ENCODE results near the gene HPD.

Gene HPD

DNA sequence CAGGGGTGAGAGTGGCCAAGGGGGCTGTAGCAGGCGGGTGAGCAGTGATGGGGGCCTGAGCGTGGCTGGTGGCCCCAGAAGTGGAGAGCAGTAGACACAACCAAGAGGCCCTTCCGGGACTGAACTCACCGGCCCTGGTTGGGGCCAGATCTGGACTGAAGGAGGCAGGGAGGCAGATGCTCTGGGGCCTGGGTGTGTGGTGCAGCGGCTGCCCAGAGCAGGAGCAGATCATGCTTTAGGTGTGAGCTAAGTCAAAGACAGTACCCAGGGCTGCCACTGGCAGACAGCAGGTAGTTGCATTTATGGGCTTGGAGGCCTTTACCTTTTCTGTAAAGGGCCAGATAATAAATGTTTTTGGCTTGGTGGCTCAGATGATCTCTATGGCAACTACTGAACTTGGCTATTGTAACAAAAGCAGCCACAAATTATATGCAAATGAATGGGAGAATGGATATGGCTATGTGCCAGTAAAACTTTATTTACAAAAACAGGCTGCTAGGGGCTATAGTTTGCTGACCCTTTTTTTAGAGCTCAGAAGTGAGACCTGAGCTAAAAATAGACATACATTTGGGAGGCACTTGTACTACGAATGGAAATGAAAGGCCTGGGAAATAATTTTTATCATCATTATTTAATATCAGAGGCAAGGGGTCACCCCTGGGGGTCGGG lies 29.3 kb downstream of the HPD start:
- H3K4me1 ChIP-seq (ENCODE audit: control insufficient read depth, insufficient read depth, low read length) = no peaks in the 10 kb centered on the region
- 95 to 97% methylated on average over 6 to 7 of the region's 7 CpGs for WGBS, 2 experiments
- no peak overlapping the region for H3K27ac ChIP-seq (ENCODE audit: insufficient read depth, low read depth, low read length, poor library complexity, severe bottlenecking)
- H3K4me3 ChIP-seq (ENCODE audit: insufficient read depth, low read depth, low read length) = no peak overlapping the region
- H3K27me3 ChIP-seq (ENCODE audit: control insufficient read depth, insufficient read depth, low read length, poor library complexity, severe bottlenecking) = no peaks in the 10 kb centered on the region
- no peaks in the 10 kb centered on the region for H3K9me3 ChIP-seq (ENCODE audit: control insufficient read depth, low read length)
- H3K36me3 ChIP-seq (ENCODE audit: control insufficient read depth, insufficient read depth, low read length) = peaks cover 14% of the 10 kb centered on the region

DNA sequence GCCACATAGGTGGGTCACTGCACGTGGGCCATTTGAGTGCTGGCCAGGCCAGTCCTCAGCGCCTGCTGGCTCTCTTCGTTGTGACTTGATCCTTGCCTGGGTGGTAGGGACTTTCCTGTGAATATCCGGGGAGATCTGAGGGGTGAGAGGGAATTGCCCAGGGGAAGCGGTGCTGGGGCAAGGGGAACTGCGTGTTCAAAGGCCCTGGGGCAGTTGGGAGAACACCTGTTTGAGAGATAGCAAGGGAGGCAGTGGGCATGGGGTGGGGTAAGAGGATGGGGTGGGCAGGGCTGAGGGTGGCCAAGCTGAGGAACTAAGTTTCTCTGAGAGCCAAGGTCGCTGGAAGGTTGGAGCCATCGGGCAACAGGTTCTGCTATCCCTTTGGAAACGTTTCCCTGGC lies 29.8 kb downstream of the HPD start:
- H3K9me3 ChIP-seq (ENCODE audit: control insufficient read depth, low read length) = no peaks in the 10 kb centered on the region
- WGBS, 2 experiments = 94 to 96% methylated on average over 9 of the region's 9 CpGs
- H3K4me3 ChIP-seq (ENCODE audit: insufficient read depth, low read depth, low read length) = no peak overlapping the region
- no peaks in the 10 kb centered on the region for H3K27me3 ChIP-seq (ENCODE audit: control insufficient read depth, insufficient read depth, low read length, poor library complexity, severe bottlenecking)
- H3K4me1 ChIP-seq (ENCODE audit: control insufficient read depth, insufficient read depth, low read length) = no peaks in the 10 kb centered on the region
- H3K36me3 ChIP-seq (ENCODE audit: control insufficient read depth, insufficient read depth, low read length) = peaks cover 17% of the 10 kb centered on the region
- no peak overlapping the region for H3K27ac ChIP-seq (ENCODE audit: insufficient read depth, low read depth, low read length, poor library complexity, severe bottlenecking)

DNA sequence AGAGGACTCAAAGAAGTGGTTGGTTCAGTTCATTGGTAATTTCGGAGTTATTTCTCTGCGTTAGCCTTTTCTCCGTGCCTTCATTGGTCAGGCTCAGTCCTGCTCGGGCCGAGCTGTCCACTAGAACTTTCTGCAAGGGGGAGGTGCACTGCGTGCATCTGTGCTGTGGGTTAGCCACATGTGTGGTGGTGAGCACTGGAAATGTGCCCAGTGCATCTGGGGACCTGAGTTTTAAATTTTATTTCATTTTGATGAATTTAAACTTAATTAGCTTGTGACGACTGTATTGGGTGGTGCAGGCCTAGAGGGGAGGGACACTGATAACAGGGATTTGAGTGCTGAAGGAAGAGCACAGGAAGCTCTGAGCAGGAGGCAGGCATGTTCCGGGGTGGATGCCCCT lies 30.4 kb downstream of the HPD start:
- peaks cover 23% of the 10 kb centered on the region for H3K36me3 ChIP-seq (ENCODE audit: control insufficient read depth, insufficient read depth, low read length)
- 95 to 98% methylated on average over 8 of the region's 8 CpGs for WGBS, 2 experiments

DNA sequence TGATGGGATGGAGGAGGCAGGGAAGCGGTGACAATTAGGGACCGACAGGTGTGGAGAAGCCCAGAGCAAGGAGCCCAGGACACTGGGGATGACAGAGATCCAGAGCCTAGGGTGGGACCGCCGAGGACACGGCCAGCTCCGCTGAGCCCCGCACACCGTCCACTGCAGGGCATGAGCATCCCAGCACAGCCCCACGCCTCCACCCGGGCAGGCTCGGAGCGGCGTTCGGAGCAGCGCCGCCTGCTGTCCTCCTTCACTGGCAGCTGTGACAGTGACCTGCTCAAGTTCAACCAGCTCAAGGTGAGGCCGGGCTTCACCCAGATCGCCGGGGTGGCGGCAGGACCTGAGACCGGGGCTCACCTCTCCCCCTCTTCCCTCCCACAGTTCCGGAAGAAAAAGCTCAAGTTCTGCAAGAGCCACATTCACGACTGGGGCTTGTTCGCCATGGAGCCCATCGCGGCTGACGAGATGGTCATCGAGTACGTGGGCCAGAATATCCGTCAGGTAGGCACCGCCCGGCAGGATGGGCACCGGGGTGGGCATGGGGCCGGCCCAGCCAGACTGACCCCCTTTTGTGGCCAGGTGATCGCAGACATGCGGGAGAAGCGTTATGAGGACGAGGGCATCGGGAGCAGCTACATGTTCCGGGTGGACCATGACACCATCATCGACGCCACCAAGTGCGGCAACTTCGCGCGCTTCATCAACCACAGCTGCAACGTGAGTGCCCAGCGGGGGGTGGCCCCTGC lies 31.1 kb downstream of the HPD start:
- Histone ChIP-seq H3K36me3 (ENCODE audit: control insufficient read depth, insufficient read depth, low read length) (peaks cover 23% of the 10 kb centered on the region), H3K9me3 (ENCODE audit: control insufficient read depth, low read length) (no peaks in the 10 kb centered on the region), H3K4me1 (ENCODE audit: control insufficient read depth, insufficient read depth, low read length) (no peaks in the 10 kb centered on the region), H3K4me3 (ENCODE audit: insufficient read depth, low read depth, low read length) (no peak overlapping the region), H3K27me3 (ENCODE audit: control insufficient read depth, insufficient read depth, low read length, poor library complexity, severe bottlenecking) (no peaks in the 10 kb centered on the region), H3K27ac (ENCODE audit: insufficient read depth, low read depth, low read length, poor library complexity, severe bottlenecking) (no peak overlapping the region)
- 95% methylated on average over 48 of the region's 48 CpGs for WGBS, 2 experiments

More for the DNA sequence above, 30.4 kb downstream of the HPD start:
- Histone ChIP-seq H3K27me3 (ENCODE audit: control insufficient read depth, insufficient read depth, low read length, poor library complexity, severe bottlenecking) (no peaks in the 10 kb centered on the region), H3K4me3 (ENCODE audit: insufficient read depth, low read depth, low read length) (no peak overlapping the region), H3K9me3 (ENCODE audit: control insufficient read depth, low read length) (no peaks in the 10 kb centered on the region), H3K4me1 (ENCODE audit: control insufficient read depth, insufficient read depth, low read length) (no peaks in the 10 kb centered on the region), H3K27ac (ENCODE audit: insufficient read depth, low read depth, low read length, poor library complexity, severe bottlenecking) (no peak overlapping the region)

DNA sequence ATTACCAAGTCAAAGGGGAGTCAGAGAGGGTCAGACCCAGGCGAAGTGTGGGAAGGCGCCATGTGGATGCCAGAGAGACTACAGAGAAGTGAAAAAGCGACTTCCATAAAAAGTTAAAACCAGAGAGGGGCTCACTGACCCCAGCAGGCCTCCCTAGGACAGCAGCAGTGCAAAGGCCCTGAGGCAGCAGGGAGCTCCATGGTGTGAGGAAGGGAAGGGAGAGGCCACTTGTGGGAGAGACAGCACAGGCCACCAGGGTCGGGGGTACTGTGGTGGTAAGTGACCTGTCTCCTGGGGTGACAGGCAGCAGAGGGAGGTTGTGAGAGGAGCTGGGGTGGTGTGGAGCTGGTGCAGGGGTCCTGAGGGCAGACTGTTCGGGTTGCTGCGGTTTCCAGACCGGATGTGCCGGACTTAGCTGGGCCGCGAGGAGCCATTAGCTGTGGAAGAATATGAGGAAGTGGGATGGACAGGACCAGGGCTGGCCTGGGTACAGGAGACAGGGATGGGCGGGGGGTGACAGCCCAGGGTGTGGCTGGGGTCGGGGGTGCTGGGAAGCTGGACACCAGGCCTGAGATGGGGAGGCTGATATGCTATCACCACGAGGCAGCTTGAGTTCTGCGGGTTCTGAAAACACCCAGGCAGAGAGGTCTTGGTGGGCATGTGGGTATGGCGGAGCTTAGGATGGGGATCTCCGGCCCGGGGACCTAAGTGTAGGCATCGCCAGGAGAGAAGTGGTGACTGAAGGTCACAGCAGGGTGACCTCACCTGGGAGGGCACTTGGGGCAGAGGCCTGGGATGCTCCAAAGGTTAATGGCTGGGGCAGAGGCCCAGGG lies 32.1 kb downstream of the HPD start:
- no peak overlapping the region for H3K27ac ChIP-seq (ENCODE audit: insufficient read depth, low read depth, low read length, poor library complexity, severe bottlenecking)
- H3K27me3 ChIP-seq (ENCODE audit: control insufficient read depth, insufficient read depth, low read length, poor library complexity, severe bottlenecking) = no peaks in the 10 kb centered on the region
- no peaks in the 10 kb centered on the region for H3K9me3 ChIP-seq (ENCODE audit: control insufficient read depth, low read length)
- H3K4me3 ChIP-seq (ENCODE audit: insufficient read depth, low read depth, low read length) = no peak overlapping the region
- WGBS, 2 experiments = 89 to 92% methylated on average over 18 of the region's 18 CpGs
- H3K4me1 ChIP-seq (ENCODE audit: control insufficient read depth, insufficient read depth, low read length) = no peaks in the 10 kb centered on the region
- H3K36me3 ChIP-seq (ENCODE audit: control insufficient read depth, insufficient read depth, low read length) = peaks cover 23% of the 10 kb centered on the region

DNA sequence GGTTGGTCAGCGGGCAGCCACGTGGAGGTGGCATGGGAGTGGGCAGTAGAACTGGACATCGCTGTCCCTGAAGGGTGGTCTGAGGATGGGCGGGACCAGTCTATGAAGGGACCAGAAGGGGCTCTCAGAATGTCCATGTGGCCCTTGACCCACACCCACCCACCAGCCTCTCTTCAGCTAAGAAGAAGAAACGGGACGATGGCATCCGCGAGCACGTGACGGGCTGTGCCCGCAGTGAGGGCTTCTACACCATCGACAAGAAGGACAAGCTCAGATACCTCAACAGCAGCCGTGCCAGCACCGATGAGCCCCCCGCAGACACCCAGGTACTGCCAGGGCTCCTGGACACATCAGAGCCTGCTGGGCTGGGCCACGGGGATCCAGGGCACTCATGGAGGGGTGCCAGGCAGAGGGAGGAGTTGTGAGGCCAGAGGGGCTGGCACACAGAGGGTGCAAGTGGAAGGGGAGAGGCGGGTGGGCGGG lies 33.6 kb downstream of the HPD start:
- Histone ChIP-seq H3K27me3 (ENCODE audit: control insufficient read depth, insufficient read depth, low read length, poor library complexity, severe bottlenecking) (no peaks in the 10 kb centered on the region), H3K9me3 (ENCODE audit: control insufficient read depth, low read length) (no peaks in the 10 kb centered on the region), H3K36me3 (ENCODE audit: control insufficient read depth, insufficient read depth, low read length) (peaks cover 26% of the 10 kb centered on the region), H3K4me3 (ENCODE audit: insufficient read depth, low read depth, low read length) (no peak overlapping the region), H3K27ac (ENCODE audit: insufficient read depth, low read depth, low read length, poor library complexity, severe bottlenecking) (no peak overlapping the region), H3K4me1 (ENCODE audit: control insufficient read depth, insufficient read depth, low read length) (no peaks in the 10 kb centered on the region)
- WGBS, 2 experiments = 95 to 96% methylated on average over 18 of the region's 18 CpGs

DNA sequence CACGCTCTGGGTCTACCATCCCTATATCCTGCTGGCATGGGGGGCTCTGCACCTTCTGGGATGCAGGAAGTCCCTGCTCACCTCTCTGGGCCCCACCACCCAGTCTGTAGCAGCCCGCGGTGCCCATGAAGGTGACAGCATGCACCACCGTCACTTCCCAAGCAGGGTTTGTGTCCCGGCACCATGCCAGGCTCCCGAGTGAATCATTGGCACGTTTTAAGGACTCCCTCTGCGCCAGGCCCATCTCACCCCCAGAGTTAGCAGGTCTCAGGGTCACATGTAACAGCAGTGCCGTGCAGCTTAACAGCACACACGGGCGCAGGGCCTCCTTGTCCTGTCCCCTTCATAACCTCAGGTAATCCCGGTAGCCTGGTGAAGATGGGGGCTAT lies 34.9 kb downstream of the HPD start:
- no peak overlapping the region for H3K4me3 ChIP-seq (ENCODE audit: insufficient read depth, low read depth, low read length)
- H3K27ac ChIP-seq (ENCODE audit: insufficient read depth, low read depth, low read length, poor library complexity, severe bottlenecking) = no peak overlapping the region
- H3K4me1 ChIP-seq (ENCODE audit: control insufficient read depth, insufficient read depth, low read length) = no peaks in the 10 kb centered on the region
- peaks cover 35% of the 10 kb centered on the region for H3K36me3 ChIP-seq (ENCODE audit: control insufficient read depth, insufficient read depth, low read length)
- H3K9me3 ChIP-seq (ENCODE audit: control insufficient read depth, low read length) = no peaks in the 10 kb centered on the region
- no peaks in the 10 kb centered on the region for H3K27me3 ChIP-seq (ENCODE audit: control insufficient read depth, insufficient read depth, low read length, poor library complexity, severe bottlenecking)
- WGBS, 2 experiments = 87 to 88% methylated on average over 12 of the region's 12 CpGs

DNA sequence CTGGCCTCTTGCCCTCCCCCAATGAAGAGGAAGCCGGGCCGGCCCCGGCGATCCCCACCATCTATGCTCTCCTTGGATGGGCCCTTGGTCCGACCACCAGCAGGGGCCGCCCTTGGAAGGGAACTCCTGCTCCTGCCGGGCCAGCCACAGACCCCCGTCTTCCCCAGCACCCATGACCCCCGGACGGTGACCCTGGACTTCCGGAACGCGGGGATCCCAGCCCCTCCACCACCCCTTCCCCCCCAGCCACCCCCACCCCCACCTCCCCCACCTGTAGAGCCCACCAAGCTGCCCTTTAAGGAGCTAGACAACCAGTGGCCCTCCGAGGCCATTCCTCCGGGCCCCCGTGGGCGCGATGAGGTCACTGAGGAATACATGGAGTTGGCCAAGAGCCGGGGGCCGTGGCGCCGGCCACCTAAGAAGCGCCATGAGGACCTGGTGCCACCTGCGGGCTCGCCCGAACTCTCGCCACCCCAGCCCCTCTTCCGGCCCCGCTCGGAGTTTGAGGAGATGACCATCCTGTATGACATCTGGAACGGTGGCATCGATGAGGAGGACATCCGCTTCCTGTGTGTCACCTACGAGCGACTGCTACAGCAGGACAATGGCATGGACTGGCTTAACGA lies 35.4 kb downstream of the HPD start:
- Histone ChIP-seq H3K27me3 (ENCODE audit: control insufficient read depth, insufficient read depth, low read length, poor library complexity, severe bottlenecking) (no peaks in the 10 kb centered on the region), H3K36me3 (ENCODE audit: control insufficient read depth, insufficient read depth, low read length) (peaks cover 35% of the 10 kb centered on the region), H3K4me1 (ENCODE audit: control insufficient read depth, insufficient read depth, low read length) (no peaks in the 10 kb centered on the region), H3K27ac (ENCODE audit: insufficient read depth, low read depth, low read length, poor library complexity, severe bottlenecking) (no peak overlapping the region), H3K9me3 (ENCODE audit: control insufficient read depth, low read length) (no peaks in the 10 kb centered on the region), H3K4me3 (ENCODE audit: insufficient read depth, low read depth, low read length) (no peak overlapping the region)
- WGBS, 2 experiments = 90 to 91% methylated on average over 30 to 31 of the region's 36 CpGs

DNA sequence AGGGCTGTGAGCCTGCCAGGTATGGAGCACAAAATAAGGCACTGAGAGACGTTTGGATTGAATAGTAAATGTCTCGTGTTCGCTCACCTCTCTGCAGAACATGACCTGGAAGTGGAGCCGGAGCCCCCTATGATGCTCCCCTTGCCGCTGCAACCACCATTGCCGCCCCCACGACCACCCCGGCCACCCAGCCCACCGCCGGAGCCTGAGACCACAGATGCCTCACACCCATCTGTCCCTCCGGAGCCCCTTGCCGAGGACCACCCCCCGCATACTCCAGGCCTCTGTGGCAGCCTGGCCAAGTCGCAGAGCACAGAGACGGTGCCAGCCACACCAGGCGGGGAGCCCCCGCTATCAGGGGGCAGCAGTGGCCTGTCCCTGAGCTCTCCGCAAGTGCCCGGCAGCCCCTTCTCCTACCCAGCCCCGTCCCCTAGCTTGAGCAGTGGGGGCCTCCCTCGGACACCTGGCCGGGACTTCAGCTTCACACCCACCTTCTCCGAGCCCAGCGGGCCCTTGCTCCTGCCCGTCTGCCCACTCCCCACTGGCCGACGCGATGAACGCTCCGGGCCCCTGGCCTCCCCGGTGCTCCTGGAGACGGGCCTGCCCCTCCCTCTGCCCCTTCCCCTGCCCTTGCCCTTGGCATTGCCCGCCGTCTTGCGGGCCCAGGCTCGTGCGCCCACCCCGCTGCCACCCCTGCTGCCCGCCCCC lies 36.1 kb downstream of the HPD start:
- Histone ChIP-seq H3K4me1 (ENCODE audit: control insufficient read depth, insufficient read depth, low read length) (no peaks in the 10 kb centered on the region), H3K27me3 (ENCODE audit: control insufficient read depth, insufficient read depth, low read length, poor library complexity, severe bottlenecking) (no peaks in the 10 kb centered on the region), H3K27ac (ENCODE audit: insufficient read depth, low read depth, low read length, poor library complexity, severe bottlenecking) (no peak overlapping the region), H3K36me3 (ENCODE audit: control insufficient read depth, insufficient read depth, low read length) (peaks cover 34% of the 10 kb centered on the region), H3K9me3 (ENCODE audit: control insufficient read depth, low read length) (no peaks in the 10 kb centered on the region), H3K4me3 (ENCODE audit: insufficient read depth, low read depth, low read length) (no peak overlapping the region)
- WGBS, 2 experiments = 94 to 95% methylated on average over 39 of the region's 39 CpGs

Data from ectodermal cell (in vitro differentiated cells).